Measurements from ENCODE around the gene COL11A1.

- no peak for TF ChIP-seq POLR2A (IDR thresholded peaks at IDR 0.05; ENCODE audit: low read depth, low read length)
- TF ChIP-seq, protein P1, sequence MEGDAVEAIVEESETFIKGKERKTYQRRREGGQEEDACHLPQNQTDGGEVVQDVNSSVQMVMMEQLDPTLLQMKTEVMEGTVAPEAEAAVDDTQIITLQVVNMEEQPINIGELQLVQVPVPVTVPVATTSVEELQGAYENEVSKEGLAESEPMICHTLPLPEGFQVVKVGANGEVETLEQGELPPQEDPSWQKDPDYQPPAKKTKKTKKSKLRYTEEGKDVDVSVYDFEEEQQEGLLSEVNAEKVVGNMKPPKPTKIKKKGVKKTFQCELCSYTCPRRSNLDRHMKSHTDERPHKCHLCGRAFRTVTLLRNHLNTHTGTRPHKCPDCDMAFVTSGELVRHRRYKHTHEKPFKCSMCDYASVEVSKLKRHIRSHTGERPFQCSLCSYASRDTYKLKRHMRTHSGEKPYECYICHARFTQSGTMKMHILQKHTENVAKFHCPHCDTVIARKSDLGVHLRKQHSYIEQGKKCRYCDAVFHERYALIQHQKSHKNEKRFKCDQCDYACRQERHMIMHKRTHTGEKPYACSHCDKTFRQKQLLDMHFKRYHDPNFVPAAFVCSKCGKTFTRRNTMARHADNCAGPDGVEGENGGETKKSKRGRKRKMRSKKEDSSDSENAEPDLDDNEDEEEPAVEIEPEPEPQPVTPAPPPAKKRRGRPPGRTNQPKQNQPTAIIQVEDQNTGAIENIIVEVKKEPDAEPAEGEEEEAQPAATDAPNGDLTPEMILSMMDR (conservative IDR thresholded peaks at IDR 0.05; ENCODE audit: low read depth, low read length) = no peak
Measured at GRCh38 chr1:102872526-102872925, 235.8 kb downstream of the COL11A1 start.

Measured in IMR-90 (cell line).